ENCODE results near the gene CSAD. TPM values are rescaled to one million over a fixed set of nuclear protein-coding genes. Genes with fewer than 3 reads are reported as not detected.

The CSAD gene
- total RNA-seq, 1 experiment from 2014 or later = 11.5 TPM

DNA sequence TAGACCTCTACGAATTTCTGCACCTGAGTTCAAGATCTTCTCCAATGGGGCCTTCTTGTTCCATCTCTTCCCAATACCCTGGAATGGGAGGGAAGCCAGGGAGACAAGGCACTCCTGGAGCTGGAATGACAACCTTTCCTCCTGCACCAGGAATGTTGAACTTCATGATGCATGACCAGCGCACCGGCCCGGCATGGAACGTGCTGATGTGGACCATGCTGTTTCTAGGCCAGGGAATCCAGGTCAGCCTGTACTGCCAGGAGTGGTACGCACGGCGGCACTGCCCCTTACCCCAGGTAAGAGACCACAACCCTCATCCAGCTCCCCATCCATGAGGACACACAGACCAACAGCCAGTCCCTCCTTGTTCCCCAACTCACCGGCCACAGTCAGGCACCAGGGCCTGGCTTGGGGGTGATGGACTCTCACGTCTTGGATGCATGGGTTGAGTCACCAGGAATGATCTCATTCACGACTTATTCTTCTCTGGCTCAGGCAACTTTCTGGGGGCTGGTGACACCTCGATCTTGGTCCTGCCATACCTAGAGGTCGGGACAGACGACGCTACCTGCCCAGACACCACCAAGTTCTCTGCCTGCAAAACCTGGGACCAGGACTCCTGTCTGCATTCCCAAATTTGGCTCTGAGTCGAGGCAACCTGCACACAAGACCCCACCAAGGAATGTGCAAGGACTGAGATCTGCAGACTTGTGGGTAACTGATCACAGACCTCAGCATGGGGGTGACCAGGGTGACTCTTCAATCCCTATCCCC, 57.0 kb downstream of the CSAD start:
- Mint-ChIP-seq H3K36me3 (0 out of 2 replicates have a peak, but pooled peaks cover 2% of the 10 kb centered on the region), H3K4me1 (no peaks in the 10 kb centered on the region), H3K4me3 (no peak overlapping the region), H3K27ac (no peak overlapping the region), H3K27me3 (ENCODE audit: low read depth) (peaks cover 57% of the 10 kb centered on the region), H3K9me3 (peaks cover 4% of the 10 kb centered on the region)
- TF ChIP-seq TEAD4 (CRISPR knock-in tag; IDR thresholded peaks at IDR 0.05) = no peak
- no peak for TF ChIP-seq OVOL2 (CRISPR knock-in tag; IDR thresholded peaks at IDR 0.05; ENCODE audit: borderline replicate concordance)
- TF ChIP-seq, protein P1, sequence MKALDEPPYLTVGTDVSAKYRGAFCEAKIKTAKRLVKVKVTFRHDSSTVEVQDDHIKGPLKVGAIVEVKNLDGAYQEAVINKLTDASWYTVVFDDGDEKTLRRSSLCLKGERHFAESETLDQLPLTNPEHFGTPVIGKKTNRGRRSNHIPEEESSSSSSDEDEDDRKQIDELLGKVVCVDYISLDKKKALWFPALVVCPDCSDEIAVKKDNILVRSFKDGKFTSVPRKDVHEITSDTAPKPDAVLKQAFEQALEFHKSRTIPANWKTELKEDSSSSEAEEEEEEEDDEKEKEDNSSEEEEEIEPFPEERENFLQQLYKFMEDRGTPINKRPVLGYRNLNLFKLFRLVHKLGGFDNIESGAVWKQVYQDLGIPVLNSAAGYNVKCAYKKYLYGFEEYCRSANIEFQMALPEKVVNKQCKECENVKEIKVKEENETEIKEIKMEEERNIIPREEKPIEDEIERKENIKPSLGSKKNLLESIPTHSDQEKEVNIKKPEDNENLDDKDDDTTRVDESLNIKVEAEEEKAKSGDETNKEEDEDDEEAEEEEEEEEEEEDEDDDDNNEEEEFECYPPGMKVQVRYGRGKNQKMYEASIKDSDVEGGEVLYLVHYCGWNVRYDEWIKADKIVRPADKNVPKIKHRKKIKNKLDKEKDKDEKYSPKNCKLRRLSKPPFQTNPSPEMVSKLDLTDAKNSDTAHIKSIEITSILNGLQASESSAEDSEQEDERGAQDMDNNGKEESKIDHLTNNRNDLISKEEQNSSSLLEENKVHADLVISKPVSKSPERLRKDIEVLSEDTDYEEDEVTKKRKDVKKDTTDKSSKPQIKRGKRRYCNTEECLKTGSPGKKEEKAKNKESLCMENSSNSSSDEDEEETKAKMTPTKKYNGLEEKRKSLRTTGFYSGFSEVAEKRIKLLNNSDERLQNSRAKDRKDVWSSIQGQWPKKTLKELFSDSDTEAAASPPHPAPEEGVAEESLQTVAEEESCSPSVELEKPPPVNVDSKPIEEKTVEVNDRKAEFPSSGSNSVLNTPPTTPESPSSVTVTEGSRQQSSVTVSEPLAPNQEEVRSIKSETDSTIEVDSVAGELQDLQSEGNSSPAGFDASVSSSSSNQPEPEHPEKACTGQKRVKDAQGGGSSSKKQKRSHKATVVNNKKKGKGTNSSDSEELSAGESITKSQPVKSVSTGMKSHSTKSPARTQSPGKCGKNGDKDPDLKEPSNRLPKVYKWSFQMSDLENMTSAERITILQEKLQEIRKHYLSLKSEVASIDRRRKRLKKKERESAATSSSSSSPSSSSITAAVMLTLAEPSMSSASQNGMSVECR (CRISPR knock-in tag; IDR thresholded peaks at IDR 0.05; ENCODE audit: borderline replicate concordance) = no peak
- TF ChIP-seq FOXJ3 (CRISPR knock-in tag; IDR thresholded peaks at IDR 0.05; ENCODE audit: borderline replicate concordance) = no peak
- no peak for TF ChIP-seq KAT7 (CRISPR knock-in tag; IDR thresholded peaks at IDR 0.05; ENCODE audit: borderline replicate concordance)
- TF ChIP-seq ZNF317 (CRISPR knock-in tag; IDR thresholded peaks at IDR 0.05; ENCODE audit: borderline replicate concordance, low read depth) = no peak
- TF ChIP-seq ATF1 (CRISPR knock-in tag; IDR thresholded peaks at IDR 0.05) = no peak
- no peak for TF ChIP-seq MXD4 (CRISPR knock-in tag; IDR thresholded peaks at IDR 0.05; ENCODE audit: borderline replicate concordance)
- no peak for TF ChIP-seq NR2C2 (CRISPR knock-in tag; IDR thresholded peaks at IDR 0.05)
- TF ChIP-seq, protein P2, sequence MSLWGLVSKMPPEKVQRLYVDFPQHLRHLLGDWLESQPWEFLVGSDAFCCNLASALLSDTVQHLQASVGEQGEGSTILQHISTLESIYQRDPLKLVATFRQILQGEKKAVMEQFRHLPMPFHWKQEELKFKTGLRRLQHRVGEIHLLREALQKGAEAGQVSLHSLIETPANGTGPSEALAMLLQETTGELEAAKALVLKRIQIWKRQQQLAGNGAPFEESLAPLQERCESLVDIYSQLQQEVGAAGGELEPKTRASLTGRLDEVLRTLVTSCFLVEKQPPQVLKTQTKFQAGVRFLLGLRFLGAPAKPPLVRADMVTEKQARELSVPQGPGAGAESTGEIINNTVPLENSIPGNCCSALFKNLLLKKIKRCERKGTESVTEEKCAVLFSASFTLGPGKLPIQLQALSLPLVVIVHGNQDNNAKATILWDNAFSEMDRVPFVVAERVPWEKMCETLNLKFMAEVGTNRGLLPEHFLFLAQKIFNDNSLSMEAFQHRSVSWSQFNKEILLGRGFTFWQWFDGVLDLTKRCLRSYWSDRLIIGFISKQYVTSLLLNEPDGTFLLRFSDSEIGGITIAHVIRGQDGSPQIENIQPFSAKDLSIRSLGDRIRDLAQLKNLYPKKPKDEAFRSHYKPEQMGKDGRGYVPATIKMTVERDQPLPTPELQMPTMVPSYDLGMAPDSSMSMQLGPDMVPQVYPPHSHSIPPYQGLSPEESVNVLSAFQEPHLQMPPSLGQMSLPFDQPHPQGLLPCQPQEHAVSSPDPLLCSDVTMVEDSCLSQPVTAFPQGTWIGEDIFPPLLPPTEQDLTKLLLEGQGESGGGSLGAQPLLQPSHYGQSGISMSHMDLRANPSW (CRISPR knock-in tag; conservative IDR thresholded peaks at IDR 0.05; ENCODE audit: low read depth) = no peak
- TF ChIP-seq RORB (CRISPR knock-in tag; IDR thresholded peaks at IDR 0.05) = no peak
- no peak for TF ChIP-seq GABPB1 (CRISPR knock-in tag; IDR thresholded peaks at IDR 0.05)
- no peak for TF ChIP-seq ZNF396 (CRISPR knock-in tag; IDR thresholded peaks at IDR 0.05; ENCODE audit: borderline replicate concordance)
- TF ChIP-seq ZNF232 (CRISPR knock-in tag; IDR thresholded peaks at IDR 0.05) = no peak
- TF ChIP-seq IRF2 (CRISPR knock-in tag; IDR thresholded peaks at IDR 0.05; ENCODE audit: borderline replicate concordance, low read depth) = no peak
- no peak for TF ChIP-seq ZNF138 (CRISPR knock-in tag; conservative IDR thresholded peaks at IDR 0.05)
- TF ChIP-seq, protein P3, sequence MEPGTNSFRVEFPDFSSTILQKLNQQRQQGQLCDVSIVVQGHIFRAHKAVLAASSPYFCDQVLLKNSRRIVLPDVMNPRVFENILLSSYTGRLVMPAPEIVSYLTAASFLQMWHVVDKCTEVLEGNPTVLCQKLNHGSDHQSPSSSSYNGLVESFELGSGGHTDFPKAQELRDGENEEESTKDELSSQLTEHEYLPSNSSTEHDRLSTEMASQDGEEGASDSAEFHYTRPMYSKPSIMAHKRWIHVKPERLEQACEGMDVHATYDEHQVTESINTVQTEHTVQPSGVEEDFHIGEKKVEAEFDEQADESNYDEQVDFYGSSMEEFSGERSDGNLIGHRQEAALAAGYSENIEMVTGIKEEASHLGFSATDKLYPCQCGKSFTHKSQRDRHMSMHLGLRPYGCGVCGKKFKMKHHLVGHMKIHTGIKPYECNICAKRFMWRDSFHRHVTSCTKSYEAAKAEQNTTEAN (CRISPR knock-in tag; IDR thresholded peaks at IDR 0.05) = no peak
- TF ChIP-seq, protein P4, sequence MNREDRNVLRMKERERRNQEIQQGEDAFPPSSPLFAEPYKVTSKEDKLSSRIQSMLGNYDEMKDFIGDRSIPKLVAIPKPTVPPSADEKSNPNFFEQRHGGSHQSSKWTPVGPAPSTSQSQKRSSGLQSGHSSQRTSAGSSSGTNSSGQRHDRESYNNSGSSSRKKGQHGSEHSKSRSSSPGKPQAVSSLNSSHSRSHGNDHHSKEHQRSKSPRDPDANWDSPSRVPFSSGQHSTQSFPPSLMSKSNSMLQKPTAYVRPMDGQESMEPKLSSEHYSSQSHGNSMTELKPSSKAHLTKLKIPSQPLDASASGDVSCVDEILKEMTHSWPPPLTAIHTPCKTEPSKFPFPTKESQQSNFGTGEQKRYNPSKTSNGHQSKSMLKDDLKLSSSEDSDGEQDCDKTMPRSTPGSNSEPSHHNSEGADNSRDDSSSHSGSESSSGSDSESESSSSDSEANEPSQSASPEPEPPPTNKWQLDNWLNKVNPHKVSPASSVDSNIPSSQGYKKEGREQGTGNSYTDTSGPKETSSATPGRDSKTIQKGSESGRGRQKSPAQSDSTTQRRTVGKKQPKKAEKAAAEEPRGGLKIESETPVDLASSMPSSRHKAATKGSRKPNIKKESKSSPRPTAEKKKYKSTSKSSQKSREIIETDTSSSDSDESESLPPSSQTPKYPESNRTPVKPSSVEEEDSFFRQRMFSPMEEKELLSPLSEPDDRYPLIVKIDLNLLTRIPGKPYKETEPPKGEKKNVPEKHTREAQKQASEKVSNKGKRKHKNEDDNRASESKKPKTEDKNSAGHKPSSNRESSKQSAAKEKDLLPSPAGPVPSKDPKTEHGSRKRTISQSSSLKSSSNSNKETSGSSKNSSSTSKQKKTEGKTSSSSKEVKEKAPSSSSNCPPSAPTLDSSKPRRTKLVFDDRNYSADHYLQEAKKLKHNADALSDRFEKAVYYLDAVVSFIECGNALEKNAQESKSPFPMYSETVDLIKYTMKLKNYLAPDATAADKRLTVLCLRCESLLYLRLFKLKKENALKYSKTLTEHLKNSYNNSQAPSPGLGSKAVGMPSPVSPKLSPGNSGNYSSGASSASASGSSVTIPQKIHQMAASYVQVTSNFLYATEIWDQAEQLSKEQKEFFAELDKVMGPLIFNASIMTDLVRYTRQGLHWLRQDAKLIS (CRISPR knock-in tag; IDR thresholded peaks at IDR 0.05; ENCODE audit: borderline replicate concordance) = no peak
- ATAC-seq (no peak), DNase-seq (ENCODE audit: low spot score) (no peak)
- ChIA-PET CTCF (interaction anchor here (1.1 to 1.9 kb wide), 3 partner anchors 35 to 58 kb away, joined by 4 to 6 read pairs (median 5); no protein-coding TSS in a partner anchor), POLR2A (interaction anchor here (0.6 kb wide), 1 partner anchor 60 kb away, joined by 3 read pairs; no protein-coding TSS in a partner anchor)

Measured in WTC11 (cell line).